RPMI8226 (cell line): ENCODE measurements around the gene NKD2.

Experiments
- DNase-seq: peaks from one replicate; pipeline ENCODE4 v3.0.0-alpha.2; 2015

NKD2 gene

DNA sequence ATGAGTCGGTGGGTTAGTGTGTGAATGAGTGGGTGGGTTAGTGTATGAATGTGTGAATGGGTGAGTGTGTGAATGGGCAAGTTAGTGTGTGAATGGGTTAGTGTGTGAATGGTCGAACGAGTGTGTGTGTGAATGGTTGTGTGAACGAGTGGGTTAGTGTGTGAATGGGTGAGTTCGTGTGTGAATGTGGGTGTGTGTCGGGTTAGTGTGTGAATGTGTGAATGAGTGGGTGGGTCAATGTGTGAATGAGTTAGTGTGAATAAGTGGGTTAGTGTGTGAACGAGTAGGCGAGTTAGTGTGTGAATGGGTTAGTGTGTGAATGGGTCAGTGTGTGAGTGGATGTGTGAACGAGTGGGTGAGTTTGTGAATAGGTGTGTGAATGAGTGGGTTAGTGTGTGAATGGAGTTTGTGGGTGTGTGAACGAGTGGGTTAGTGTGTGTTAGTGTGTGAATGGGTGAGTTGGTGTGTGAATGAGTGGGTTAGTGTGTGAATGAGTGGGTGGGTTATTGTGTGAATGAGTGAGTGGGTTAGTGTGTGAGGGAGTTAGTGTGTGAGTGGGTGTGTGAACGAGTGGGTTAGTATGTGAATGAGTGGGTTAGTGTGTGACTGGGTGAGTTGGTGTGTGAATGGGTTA lies 38.8 kb downstream of the NKD2 start:
- no peak for DNase-seq

DNA sequence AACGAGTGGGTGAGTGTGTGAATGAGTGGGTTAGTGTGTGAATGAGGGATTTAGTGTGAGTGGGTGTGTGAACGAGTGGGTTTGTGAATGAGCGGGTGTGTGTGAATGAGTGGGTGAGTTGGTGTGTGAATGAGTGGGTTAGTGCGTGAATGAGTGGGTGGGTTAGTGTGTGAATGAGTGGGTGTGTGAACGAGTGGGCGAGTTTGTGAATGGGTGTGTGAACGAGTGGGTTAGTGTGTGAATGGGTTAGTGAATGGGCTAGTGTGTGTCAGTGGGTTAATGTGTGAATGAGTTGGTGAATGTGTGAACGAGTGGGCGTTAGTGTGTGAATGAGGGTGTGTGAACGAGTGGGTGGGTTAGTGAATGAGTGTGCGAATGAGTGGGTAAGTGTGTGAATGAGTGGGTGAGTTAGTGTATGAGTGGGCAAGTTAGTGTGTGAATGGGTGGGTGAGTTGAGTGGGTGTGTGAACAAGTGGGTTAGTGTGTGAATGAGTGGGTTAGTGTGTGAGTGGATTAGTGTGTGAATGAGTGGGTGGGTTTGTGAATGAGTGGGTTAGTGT lies 39.6 kb downstream of the NKD2 start:
- DNase-seq = no peak

DNA sequence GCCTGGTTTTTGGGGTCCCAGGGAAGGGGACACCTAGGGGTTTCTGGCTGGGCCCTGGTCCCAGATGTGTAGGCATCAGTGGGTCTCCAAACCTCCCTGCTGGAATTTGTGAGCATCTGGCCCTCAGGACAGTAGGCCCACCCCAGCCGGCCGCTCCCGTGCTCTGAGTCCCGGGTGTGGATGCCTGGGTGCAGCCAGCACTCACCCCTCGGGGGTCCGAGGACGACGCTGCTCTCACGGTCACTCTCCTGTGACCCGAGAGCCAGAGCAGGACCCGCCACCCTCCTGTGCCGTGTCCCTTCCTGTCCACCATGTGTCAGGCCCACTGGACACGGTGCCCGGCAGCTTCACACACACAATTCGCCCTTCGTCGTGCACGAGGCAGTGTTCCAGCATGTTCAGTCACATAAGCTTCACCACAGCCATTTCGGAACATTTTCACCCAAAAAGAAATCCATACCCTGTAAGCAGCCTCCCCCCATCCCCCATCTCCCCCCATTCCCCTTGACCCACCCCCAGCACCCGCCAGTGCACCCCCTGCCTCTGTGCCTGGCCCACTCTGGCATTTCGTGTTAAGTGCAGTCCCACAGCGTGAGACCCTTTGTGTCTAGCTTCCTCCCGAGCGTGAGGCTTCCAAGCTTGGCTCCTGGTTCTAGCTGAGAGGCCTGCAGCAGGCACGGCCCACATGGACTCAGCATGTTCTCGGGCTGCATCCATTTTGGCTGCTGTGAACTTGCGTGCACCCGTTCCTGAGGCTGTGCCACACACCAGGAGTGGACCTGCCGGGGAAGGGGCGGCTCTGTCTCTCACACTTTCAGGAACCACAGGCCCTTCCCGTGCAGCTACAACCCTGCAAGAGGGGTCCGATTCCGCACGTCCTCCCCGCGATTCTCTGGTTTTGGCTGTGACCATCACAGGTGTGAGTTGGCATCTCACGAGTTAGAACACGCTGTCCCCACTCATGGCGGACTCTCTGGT lies 40.5 kb downstream of the NKD2 start:
- DNase-seq = no peak

GRCh38 chr5:1050423-1051365 lies 42.1 kb downstream of the NKD2 start:
- DNase-seq = no peak

DNA sequence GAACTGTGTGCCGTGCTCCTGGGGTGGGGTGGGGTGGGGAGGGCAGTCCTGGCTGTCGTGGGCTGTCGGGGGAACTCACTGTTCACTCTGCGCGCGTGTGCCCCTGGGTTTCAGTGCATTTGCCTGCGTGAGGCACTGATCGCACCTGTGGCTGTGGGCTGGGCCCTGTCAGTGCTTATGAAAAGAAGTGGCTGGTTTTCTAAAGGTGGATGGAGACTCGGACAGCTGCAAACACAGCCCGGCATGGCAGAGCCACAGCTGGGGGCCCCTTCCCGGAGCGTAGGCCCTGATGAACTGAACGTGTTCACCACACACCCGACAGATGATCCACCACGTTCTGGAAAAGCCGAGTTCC lies 42.7 kb downstream of the NKD2 start:
- DNase-seq = no peak

- no peak for DNase-seq
Observed at GRCh38 chr5:1052076-1052475, 43.5 kb downstream of the NKD2 start.

- no peak for DNase-seq
Observed at GRCh38 chr5:1052641-1053390, 44.2 kb downstream of the NKD2 start.

DNA sequence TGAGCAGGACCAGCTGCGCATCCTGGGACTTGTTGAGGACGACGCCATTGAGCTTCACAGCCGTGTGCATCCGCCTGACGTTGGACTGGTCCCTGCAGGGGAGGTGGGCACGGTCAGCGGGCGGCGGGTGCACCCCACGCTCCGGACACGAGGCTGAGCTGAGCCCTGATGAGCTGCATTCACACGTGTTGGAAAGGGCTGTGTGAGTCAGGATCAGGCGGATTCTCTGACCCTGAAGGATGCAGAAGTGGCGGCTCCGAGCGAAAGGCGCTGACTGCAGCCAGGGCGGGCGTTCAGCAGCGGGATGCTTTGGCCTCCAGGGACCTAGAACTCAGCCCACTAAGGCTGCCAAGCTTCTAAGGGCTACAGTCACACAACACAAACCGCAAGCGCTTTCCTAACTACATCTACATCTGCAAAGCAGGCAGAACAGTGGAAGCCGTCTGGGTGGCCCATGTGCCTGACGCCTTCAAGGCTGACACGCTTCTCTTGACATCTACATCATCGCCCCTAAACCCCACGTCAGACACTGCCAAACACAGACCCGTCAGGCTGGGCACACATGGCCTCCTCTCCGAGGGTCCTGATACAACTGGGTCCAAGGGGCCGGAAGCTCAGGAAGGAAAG lies 44.9 kb downstream of the NKD2 start:
- DNase-seq = no peak

DNA sequence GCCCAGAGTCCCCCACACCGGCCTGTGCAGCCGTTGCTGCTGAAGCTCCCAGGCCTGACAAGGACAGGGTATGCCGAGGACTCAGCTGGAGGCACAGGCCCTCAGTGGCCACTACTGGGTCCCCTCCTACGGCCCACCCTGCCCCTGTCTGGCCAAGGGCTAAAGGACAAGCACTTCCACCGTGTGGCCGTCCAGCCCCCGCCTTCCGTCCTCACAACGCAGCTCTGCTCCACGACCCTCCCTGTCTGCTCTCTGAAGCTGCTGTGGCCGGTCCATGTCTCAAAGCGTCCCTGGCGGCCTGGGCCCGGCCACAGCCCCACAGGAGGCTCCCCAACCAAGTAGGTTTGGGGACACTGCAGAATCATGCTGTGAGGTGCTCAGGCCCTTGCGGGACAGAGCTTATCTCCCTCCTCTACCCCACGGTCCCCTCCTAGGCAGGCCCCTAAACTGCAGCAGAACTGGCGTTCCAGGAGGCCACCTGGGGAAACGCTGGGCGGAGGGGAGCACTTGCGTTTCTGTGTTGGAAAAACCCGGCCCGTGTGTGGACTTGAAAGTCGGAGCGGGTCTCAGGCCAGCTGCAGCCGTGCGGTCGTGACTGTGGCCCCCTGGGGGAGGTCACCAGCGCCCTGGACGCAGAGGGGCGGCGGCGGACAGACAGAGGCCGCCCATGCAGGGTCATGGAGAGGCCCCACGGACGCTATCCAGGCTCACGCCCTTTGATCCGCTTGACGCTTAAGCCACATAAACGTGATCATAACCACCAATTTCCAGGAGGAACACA lies 45.6 kb downstream of the NKD2 start:
- no peak for DNase-seq

GRCh38 chr5:1054799-1055775 lies 46.5 kb downstream of the NKD2 start:
- no peak for DNase-seq

- DNase-seq = no peak
Observed at GRCh38 chr5:1055896-1056610, 47.5 kb downstream of the NKD2 start.

DNA sequence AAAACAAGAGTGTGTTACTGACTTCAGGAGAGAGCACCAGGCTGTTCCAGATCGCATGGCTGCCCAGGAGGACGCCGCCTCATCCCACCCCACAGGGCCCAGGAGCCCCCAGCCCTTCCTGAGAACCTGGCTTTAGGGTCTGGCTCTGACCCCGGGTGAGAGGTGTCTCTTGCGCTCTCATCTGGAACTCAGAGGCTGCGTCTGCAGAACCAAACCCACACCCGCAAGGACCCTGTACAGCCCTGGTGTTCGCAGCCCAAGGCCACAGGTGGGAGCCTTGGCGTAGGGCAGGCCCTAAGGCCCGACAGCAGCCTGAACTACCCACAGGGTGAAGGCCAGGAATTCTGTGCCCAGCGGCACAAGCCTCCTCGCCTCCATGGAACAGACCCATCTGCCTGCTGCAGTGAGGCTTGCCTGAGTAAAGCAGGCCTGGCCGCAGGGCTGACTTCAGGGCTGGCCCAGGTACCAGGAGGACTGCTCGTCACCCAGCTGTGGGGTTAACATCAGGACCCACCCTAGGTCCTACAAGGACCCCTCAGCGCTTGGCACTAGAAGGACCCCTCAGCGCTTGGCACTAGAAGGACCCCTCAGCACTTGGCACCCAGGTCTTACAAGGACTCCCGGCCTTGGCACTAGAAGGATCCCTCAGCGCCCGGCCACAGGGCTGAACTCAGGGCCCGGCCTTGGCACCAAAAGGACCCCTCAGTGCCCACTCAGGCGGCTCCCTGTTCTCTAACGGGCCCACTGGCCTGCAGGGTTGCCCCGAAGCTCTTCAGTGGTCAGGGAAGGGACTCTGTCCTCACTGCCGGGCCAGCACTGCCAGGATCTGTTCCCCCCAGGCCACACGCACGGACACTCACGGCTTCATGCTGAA lies 48.2 kb downstream of the NKD2 start:
- no peak for DNase-seq

DNA sequence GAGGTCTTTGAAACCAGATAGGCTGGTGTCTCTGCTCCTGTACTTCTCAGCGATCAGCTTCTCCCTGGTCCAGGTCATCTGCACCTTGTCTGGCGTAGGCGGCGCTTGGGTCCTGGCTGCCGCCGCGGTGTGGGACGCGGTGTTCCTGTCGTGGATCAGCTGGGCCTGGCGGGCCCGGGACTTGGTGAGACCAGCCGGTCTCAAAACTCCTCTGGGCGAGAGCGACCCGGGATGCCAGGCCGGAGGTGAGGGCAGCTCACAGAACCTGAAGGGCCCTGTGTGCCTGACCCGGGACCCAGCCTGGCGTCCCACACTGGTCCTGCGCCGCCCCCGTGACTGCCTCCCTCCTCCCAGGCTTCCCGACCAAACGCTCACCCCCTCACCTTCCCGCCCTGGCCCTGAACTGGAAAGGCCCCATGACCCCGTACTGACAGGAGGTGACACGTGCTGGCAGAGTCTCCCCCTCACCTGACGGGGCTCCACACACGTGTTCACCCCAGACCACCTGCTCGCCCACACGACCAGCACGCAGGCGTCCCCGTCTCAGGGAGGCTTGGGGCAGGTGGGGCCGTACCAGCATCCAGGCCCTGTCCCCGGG lies 49.0 kb downstream of the NKD2 start:
- DNase-seq = no peak

- DNase-seq = no peak
Observed at GRCh38 chr5:1058083-1058945, 49.7 kb downstream of the NKD2 start.

- DNase-seq = no peak
Observed at GRCh38 chr5:1058988-1059883, 50.6 kb downstream of the NKD2 start.
